Right renal pelvis (tissue), 4 donors: ENCODE measurements around the gene CD180. TPM values are rescaled to one million over a fixed set of nuclear protein-coding genes. Genes with fewer than 3 reads are reported as not detected.

Experiments
- DNase-seq, 4 donors: peaks; one replicate each; pipeline ENCODE4 v3.0.0-alpha.2; 2013; ENCODE audit warnings: low read depth in 4 of 4, low spot score in 3 of 4, missing footprints in 1 of 4
- polyA plus RNA-seq, 4 donors: library from polyadenylated mRNA; unstranded; fragments of 120-200 nt; gene quantifications; one replicate each; pipeline ENCODE4 v1.2.1, GENCODE V29; 2013; ENCODE audit not compliant: insufficient read length in 4 of 4

The CD180 gene
- polyA plus RNA-seq, 4 donors, result 0.31 to 0.89 (median 0.72) TPM

GRCh38 chr5:67139030-67139429 lies 57.6 kb downstream of the CD180 start:
- no peak for DNase-seq

- no peak for DNase-seq
Measured at GRCh38 chr5:67135381-67135984, 61.1 kb downstream of the CD180 start.

GRCh38 chr5:67133776-67134175 lies 62.8 kb downstream of the CD180 start:
- DNase-seq, result no peak

- DNase-seq, result no peak
Measured at GRCh38 chr5:67133217-67133616, 63.4 kb downstream of the CD180 start.

- DNase-seq, result no peak
Measured at GRCh38 chr5:67129768-67130167, 66.8 kb downstream of the CD180 start.
